ENCODE results near the gene SH3RF3.

Gene SH3RF3

GRCh38 chr2:109246176-109246575 is 117.2 kb downstream of the SH3RF3 start:
- no peak for TF ChIP-seq POLR2A (IDR thresholded peaks at IDR 0.05; ENCODE audit: low read length)
- no peak for TF ChIP-seq GATA1 (IDR thresholded peaks at IDR 0.05; ENCODE audit: low read depth, low read length)
- no peak for DNase-seq

GRCh38 chr2:109246616-109247015 is 117.6 kb downstream of the SH3RF3 start:
- DNase-seq = no peak
- TF ChIP-seq POLR2A (IDR thresholded peaks at IDR 0.05; ENCODE audit: low read length) = no peak
- no peak for TF ChIP-seq GATA1 (IDR thresholded peaks at IDR 0.05; ENCODE audit: low read depth, low read length)

GRCh38 chr2:109247340-109247739 is 118.3 kb downstream of the SH3RF3 start:
- no peak for TF ChIP-seq POLR2A (IDR thresholded peaks at IDR 0.05; ENCODE audit: low read length)
- no peak for TF ChIP-seq GATA1 (IDR thresholded peaks at IDR 0.05; ENCODE audit: low read depth, low read length)
- DNase-seq = no peak

- TF ChIP-seq GATA1 (IDR thresholded peaks at IDR 0.05; ENCODE audit: low read depth, low read length) (no peak), POLR2A (IDR thresholded peaks at IDR 0.05; ENCODE audit: low read length) (no peak)
- no peak for DNase-seq
Measured at GRCh38 chr2:109247812-109248211, 118.8 kb downstream of the SH3RF3 start.

GRCh38 chr2:109248590-109248989 is 119.6 kb downstream of the SH3RF3 start:
- no peak for DNase-seq
- TF ChIP-seq GATA1 (IDR thresholded peaks at IDR 0.05; ENCODE audit: low read depth, low read length) (no peak), POLR2A (IDR thresholded peaks at IDR 0.05; ENCODE audit: low read length) (no peak)

GRCh38 chr2:109253217-109253616 is 124.2 kb downstream of the SH3RF3 start:
- DNase-seq = no peak
- TF ChIP-seq POLR2A (IDR thresholded peaks at IDR 0.05; ENCODE audit: low read length) (no peak), GATA1 (IDR thresholded peaks at IDR 0.05; ENCODE audit: low read depth, low read length) (no peak)

- DNase-seq = no peak
- TF ChIP-seq GATA1 (IDR thresholded peaks at IDR 0.05; ENCODE audit: low read depth, low read length) (no peak), POLR2A (IDR thresholded peaks at IDR 0.05; ENCODE audit: low read length) (no peak)
Measured at GRCh38 chr2:109254174-109254904, 125.3 kb downstream of the SH3RF3 start.

GRCh38 chr2:109255654-109256053 is 126.6 kb downstream of the SH3RF3 start:
- TF ChIP-seq GATA1 (IDR thresholded peaks at IDR 0.05; ENCODE audit: low read depth, low read length) (no peak), POLR2A (IDR thresholded peaks at IDR 0.05; ENCODE audit: low read length) (no peak)
- DNase-seq = no peak

GRCh38 chr2:109256111-109256510 is 127.1 kb downstream of the SH3RF3 start:
- TF ChIP-seq POLR2A (IDR thresholded peaks at IDR 0.05; ENCODE audit: low read length) (no peak), GATA1 (IDR thresholded peaks at IDR 0.05; ENCODE audit: low read depth, low read length) (no peak)
- no peak for DNase-seq

- DNase-seq = no peak
- no peak for TF ChIP-seq POLR2A (IDR thresholded peaks at IDR 0.05; ENCODE audit: low read length)
- no peak for TF ChIP-seq GATA1 (IDR thresholded peaks at IDR 0.05; ENCODE audit: low read depth, low read length)
Measured at GRCh38 chr2:109256921-109257320, 127.9 kb downstream of the SH3RF3 start.

- no peak for DNase-seq
- TF ChIP-seq POLR2A (IDR thresholded peaks at IDR 0.05; ENCODE audit: low read length) = no peak
Measured at GRCh38 chr2:109257653-109258052, 128.6 kb downstream of the SH3RF3 start.

GRCh38 chr2:109258376-109258775 is 129.4 kb downstream of the SH3RF3 start:
- DNase-seq = no peak
- TF ChIP-seq GATA1 (IDR thresholded peaks at IDR 0.05; ENCODE audit: low read depth, low read length) (no peak), POLR2A (IDR thresholded peaks at IDR 0.05; ENCODE audit: low read length) (no peak)

GRCh38 chr2:109258905-109259540 is 130.0 kb downstream of the SH3RF3 start:
- DNase-seq = no peak

GRCh38 chr2:109259671-109260070 is 130.7 kb downstream of the SH3RF3 start:
- TF ChIP-seq POLR2A (IDR thresholded peaks at IDR 0.05; ENCODE audit: low read length) = no peak
- no peak for TF ChIP-seq GATA1 (IDR thresholded peaks at IDR 0.05; ENCODE audit: low read depth, low read length)
- no peak for DNase-seq

More at GRCh38 chr2:109258905-109259540, 130.0 kb downstream of the SH3RF3 start:
- TF ChIP-seq POLR2A (IDR thresholded peaks at IDR 0.05; ENCODE audit: low read length) (no peak), GATA1 (IDR thresholded peaks at IDR 0.05; ENCODE audit: low read depth, low read length) (no peak)
